ENCODE results near the gene LRIG2.
"Not testable (repeated sequence)": the region's sequence is repeated elsewhere in the genome, so short reads cannot be mapped to it uniquely, and the experiment has no call there.

The LRIG2 gene

GRCh38 chr1:113048064-113048463 lies 24.9 kb upstream of the LRIG2 start:
- DNase-seq (ENCODE audit: low read depth): no peak
- H3K4me3 ChIP-seq (ENCODE audit: low read length): no peak overlapping the region
- no peak for TF ChIP-seq CTCF (conservative IDR thresholded peaks at IDR 0.05; ENCODE audit: low read length)

- DNase-seq (ENCODE audit: low read depth): no peak
- no peak overlapping the region for H3K4me3 ChIP-seq (ENCODE audit: low read length)
- TF ChIP-seq CTCF (conservative IDR thresholded peaks at IDR 0.05; ENCODE audit: low read length): no peak
Observed at GRCh38 chr1:113053344-113054126, 19.5 kb upstream of the LRIG2 start.

GRCh38 chr1:113055570-113055969 lies 17.4 kb upstream of the LRIG2 start:
- no peak overlapping the region for H3K4me3 ChIP-seq (ENCODE audit: low read length)
- no peak for DNase-seq (ENCODE audit: low read depth)
- TF ChIP-seq CTCF (conservative IDR thresholded peaks at IDR 0.05; ENCODE audit: low read length): no peak

- no peak overlapping the region for H3K4me3 ChIP-seq (ENCODE audit: low read length)
- no peak for DNase-seq (ENCODE audit: low read depth)
- TF ChIP-seq CTCF (conservative IDR thresholded peaks at IDR 0.05; ENCODE audit: low read length): no peak
Observed at GRCh38 chr1:113057006-113057405, 16.0 kb upstream of the LRIG2 start.

DNA sequence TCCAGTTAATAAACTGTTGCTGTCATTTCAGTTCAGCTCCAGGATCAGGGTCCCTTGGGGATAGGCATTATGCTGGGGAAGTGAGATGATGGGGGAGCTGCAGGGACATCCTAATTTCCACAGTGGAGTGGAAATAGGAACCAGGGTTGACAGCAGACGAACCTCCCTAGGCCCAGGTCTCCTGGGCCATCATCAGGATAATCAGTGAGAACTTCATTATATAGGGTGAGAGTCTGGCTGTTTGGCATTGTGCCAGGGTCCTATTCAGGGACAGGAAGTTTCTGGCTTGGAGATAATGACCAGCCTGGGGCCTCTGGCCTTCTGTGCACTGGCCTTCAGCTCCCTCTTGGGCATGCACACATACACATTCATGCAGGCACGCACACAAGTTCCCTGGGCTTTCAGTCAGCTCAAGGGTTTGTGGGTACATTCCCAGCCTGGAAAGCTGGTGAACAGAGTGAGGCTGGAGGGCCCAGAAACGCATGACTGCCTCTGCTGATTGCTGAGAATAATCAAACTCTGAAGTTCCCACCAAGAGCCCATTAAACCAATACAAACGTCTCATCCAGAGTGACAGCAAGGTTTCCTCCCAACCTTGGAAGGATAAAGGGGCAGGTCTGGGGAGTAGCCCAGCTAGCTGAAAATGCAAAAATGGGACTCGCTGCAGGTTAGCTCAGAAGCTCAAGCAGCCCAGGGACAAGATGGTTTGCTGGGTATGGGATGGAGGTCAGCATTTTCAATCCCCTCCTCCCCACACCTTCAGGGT lies 13.9 kb upstream of the LRIG2 start:
- no peak for TF ChIP-seq CTCF (conservative IDR thresholded peaks at IDR 0.05; ENCODE audit: low read length)
- H3K4me3 ChIP-seq (ENCODE audit: low read length): no peak overlapping the region
- no peak for DNase-seq (ENCODE audit: low read depth)

DNA sequence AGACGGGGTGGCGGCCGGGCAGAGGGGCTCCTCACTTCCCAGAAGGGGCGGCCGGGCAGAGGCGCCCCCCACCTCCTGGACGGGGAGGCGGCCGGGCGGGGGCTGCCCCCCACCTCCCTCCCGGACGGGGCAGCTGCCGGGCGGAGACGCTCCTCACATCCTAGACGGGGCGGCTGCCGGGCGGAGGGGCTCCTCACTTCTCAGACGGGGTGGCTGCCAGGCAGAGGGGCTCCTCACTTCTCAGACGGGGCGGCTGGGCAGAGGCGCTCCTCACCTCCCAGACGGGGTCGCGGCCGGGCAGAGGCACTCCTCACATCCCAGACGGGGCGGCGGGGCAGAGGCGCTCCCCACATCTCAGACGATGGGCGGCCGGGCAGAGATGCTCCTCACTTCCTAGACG lies 9.5 kb upstream of the LRIG2 start:
- H3K4me3 ChIP-seq (ENCODE audit: low read length): not testable (repeated sequence)

DNA sequence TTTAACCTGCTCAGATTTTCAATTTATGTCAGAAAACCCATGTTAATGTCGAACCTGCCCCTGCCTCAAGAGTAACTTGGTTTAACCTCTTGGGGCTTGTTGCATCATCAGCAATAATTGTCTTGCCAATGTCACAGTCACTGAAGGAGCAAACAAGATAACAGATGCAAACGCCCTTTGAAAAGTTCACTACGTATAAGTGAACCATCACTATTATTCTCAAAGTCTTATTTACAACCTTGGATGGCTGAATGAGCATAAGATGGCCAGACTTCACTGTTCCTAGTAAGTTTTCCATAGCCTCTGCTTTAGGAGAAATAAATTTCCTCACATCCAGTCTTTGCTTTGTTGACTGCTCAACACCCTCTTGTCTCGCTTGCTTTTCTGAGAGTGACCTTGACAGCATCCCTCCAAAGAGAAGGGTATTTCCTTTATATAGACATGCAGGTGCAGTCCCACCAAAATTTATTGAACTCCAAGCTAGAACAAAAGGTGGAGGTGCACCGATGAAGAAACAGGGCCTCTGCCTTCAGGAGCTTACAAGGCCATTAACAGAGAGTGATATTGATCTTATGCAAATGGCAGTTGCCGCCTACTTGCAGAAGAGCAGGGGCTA lies 749 bp upstream of the LRIG2 start:
- peak overlapping the region; percentile 99 for H3K4me3 ChIP-seq (ENCODE audit: low read length)
- no peak for TF ChIP-seq CTCF (conservative IDR thresholded peaks at IDR 0.05; ENCODE audit: low read length)
- DNase-seq (ENCODE audit: low read depth): no peak

More for the DNA sequence above, 9.5 kb upstream of the LRIG2 start:
- not testable (repeated sequence) for DNase-seq (ENCODE audit: low read depth)

All from AG10803 (cell line).